Colonic mucosa (tissue), 4 donors: ENCODE results near the gene DACH1. TPM values are rescaled to one million over a fixed set of nuclear protein-coding genes. Genes with fewer than 3 reads are reported as not detected.

Experiments
- DNase-seq: peaks from one replicate; pipeline ENCODE4 v3.0.0-alpha.2; 2020
- H3K27ac ChIP-seq: fragments of 200-600 bp; one replicate; pipeline ENCODE4 v1.8.0; 2021
- H3K27me3 ChIP-seq: fragments of 200-600 bp; one replicate; pipeline ENCODE4 v1.8.0; 2021
- H3K36me3 ChIP-seq: fragments of 200-600 bp; one replicate; pipeline ENCODE4 v1.8.0; 2021
- H3K4me1 ChIP-seq: fragments of 200-600 bp; one replicate; pipeline ENCODE4 v1.8.0; 2021; ENCODE audit warnings: mild to moderate bottlenecking
- H3K4me3 ChIP-seq: fragments of 200-600 bp; one replicate; pipeline ENCODE4 v1.8.0; 2021
- H3K9ac ChIP-seq, 2 donors: one replicate each; pipeline ENCODE4 v1.7.0; 2013; ENCODE audit warnings: control low read depth in 2 of 2, low read depth in 2 of 2, low read length in 2 of 2
- H3K9me3 ChIP-seq: fragments of 200-600 bp; one replicate; pipeline ENCODE4 v1.8.0; 2021
- CTCF ChIP-seq: fragments of 200-600 bp; IDR thresholded peaks from one replicate; pipeline ENCODE4 v1.8.0; 2022; ENCODE audit warnings: antibody characterized with exemption, mild to moderate bottlenecking
- intact Hi-C: fragments of 100-400 bp; cut with DNase I; formaldehyde crosslinking; loops from one replicate; pipeline ENCODE4 v1.14.1; 2022
- total RNA-seq, 2 donors: library from RNA; stranded (reverse); fragmentation: NEBNext Ultra II Directional in 1 of 2; extraction: Animal tissue kit (Norgen Biotek cat#: 25700) in 1 of 2; gene quantifications; one replicate each; pipeline ENCODE4 v1.2.1, GENCODE V29; 2021
- donor health status: healthy.
- donor health status: DM: no; HTN: no; CAD: no.
- donor health status: DM: no; HTN: no; CAD: no.

DACH1 gene
- total RNA-seq, 2 donors from 2014 or later: 3.9 to 5.2 TPM

- H3K9ac ChIP-seq: no peak overlapping the region
- intact Hi-C loops: no loop called here
- H3K4me1 ChIP-seq: no peaks in the 10 kb centered on the region
- TF ChIP-seq CTCF: no peak
- DNase-seq: no peak
- H3K9me3 ChIP-seq: no peaks in the 10 kb centered on the region
- no peaks in the 10 kb centered on the region for H3K27me3 ChIP-seq
- H3K4me3 ChIP-seq: no peak overlapping the region
- H3K27ac ChIP-seq: no peak overlapping the region
- no peaks in the 10 kb centered on the region for H3K36me3 ChIP-seq
Observed at GRCh38 chr13:71827241-71827640, 39.8 kb downstream of the DACH1 start.

GRCh38 chr13:71820699-71821098 is 46.3 kb downstream of the DACH1 start:
- Histone ChIP-seq H3K9me3 (no peaks in the 10 kb centered on the region), H3K4me1 (no peaks in the 10 kb centered on the region), H3K27ac (no peak overlapping the region), H3K9ac (no peak overlapping the region), H3K4me3 (no peak overlapping the region), H3K27me3 (no peaks in the 10 kb centered on the region), H3K36me3 (no peaks in the 10 kb centered on the region)
- no peak for TF ChIP-seq CTCF
- DNase-seq: no peak
- intact Hi-C loops: no loop called here

GRCh38 chr13:71817335-71817734 is 49.7 kb downstream of the DACH1 start:
- no peak for TF ChIP-seq CTCF
- H3K27ac ChIP-seq: no peak overlapping the region
- intact Hi-C loops: no loop called here
- no peaks in the 10 kb centered on the region for H3K36me3 ChIP-seq
- H3K4me3 ChIP-seq: no peak overlapping the region
- no peaks in the 10 kb centered on the region for H3K9me3 ChIP-seq
- DNase-seq: no peak
- no peaks in the 10 kb centered on the region for H3K27me3 ChIP-seq
- no peak overlapping the region for H3K9ac ChIP-seq
- H3K4me1 ChIP-seq: no peaks in the 10 kb centered on the region

DNA sequence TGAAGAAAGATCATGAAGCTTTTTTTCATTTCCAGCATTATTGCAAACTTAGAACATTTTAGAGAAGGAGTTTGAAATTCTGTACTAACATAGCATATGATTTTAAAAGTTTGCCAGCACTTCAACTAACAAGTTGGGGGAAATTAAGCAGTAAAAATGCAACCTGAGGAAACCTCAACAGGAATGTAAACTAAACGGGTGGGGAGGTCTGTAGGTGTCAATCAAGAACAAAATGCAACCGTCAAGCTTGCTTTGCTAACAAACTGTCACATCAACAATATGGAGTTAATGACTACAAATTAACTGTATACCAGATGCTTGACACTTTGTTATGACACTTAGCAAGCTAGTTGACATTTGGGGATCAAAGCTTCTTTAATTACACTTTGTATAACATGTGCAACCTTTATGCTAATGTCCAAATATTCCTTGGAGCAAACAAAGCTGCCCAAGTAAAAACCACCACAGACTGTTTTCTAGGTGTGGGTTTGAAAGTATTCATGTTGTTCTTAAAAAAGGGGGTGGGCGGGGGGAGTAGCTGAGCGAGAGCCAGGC is 52.1 kb downstream of the DACH1 start:
- Histone ChIP-seq H3K9ac (no peak overlapping the region), H3K9me3 (no peaks in the 10 kb centered on the region), H3K4me1 (no peaks in the 10 kb centered on the region), H3K36me3 (no peaks in the 10 kb centered on the region), H3K27me3 (no peaks in the 10 kb centered on the region), H3K4me3 (no peak overlapping the region), H3K27ac (no peak overlapping the region)
- intact Hi-C loops: no loop called here
- no peak for DNase-seq
- TF ChIP-seq CTCF: no peak

GRCh38 chr13:71813187-71813586 is 53.8 kb downstream of the DACH1 start:
- no peak overlapping the region for H3K9ac ChIP-seq
- H3K27ac ChIP-seq: no peak overlapping the region
- no peaks in the 10 kb centered on the region for H3K9me3 ChIP-seq
- no peaks in the 10 kb centered on the region for H3K36me3 ChIP-seq
- no peak for TF ChIP-seq CTCF
- H3K27me3 ChIP-seq: no peaks in the 10 kb centered on the region
- H3K4me3 ChIP-seq: no peak overlapping the region
- H3K4me1 ChIP-seq: no peaks in the 10 kb centered on the region
- no peak for DNase-seq
- intact Hi-C loops: no loop called here
